GM19240 (cell line): ENCODE measurements around the gene ZNF544.
"Not testable (repeated sequence)": the region's sequence is repeated elsewhere in the genome, so short reads cannot be mapped to it uniquely, and the experiment has no call there.

Experiments used
- DNase-seq: peaks from one replicate; pipeline ENCODE4 v3.0.0; 2011; ENCODE audit warnings: low spot score; ENCODE audit not compliant: insufficient read length

The ZNF544 gene

DNA sequence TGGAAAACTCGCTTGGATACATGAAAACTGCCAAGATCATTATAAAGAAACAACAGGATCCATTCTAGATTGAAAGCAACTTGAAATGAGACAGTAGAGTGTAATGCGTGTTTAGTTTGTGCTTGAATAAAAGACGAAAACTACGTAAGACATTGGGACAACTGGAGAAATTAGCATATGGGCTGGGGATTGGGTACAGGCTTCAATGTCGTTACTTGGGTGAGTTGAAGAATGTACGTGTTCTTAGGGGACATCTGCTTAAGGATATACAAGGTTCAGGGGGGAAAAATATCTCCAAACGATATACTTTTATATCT lies 76.0 kb downstream of the ZNF544 start:
- DNase-seq = no peak

DNA sequence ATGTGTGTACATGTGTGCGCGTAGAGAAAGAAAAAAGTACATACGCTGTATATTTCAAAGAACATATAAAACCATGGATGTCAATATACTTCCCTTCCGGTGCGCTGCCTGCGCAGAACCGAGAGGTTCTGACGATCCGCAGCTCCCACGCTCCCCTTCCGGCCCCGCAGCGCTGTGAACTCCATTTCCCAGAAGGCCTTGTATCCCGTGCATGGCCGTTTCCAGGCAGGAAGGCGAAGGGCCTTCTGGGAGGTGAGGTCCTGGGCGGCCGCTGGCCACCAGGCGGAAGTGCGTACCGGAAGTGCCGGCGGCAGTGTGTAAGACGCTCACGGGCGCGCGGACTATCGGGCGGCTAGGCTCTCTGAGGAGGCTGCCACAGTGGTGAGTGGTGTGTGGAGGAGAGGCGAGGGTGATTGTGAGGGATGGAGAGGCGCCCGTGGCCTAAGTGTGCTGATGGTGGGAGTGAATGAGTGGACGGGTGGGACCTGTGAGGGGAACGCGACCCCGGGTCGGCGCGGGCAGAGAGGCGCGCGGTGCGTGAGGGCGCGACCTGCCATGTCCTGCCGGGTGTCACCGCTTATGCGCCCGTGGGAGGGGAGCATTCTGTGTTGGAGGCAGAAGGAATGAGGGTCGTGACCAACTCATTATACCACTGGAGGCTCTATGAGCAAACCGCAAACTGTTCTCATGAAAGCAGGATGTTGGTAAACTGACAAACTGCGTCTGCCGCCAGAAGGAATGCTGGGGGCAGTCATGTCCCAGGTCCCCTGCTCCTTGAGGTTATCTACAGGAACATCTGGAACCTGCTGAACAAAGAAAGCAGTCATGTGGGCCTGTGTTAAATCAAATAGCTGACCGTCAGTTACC lies 76.6 kb downstream of the ZNF544 start, which contains the start of gene ERVK3-1:
Gene ERVK3-1, plus strand, starts transcription at position 313 of the 867 bp plus-strand sequence. CDS start 6,792 bp downstream, outside the sequence.
- DNase-seq = peak; percentile 96

DNA sequence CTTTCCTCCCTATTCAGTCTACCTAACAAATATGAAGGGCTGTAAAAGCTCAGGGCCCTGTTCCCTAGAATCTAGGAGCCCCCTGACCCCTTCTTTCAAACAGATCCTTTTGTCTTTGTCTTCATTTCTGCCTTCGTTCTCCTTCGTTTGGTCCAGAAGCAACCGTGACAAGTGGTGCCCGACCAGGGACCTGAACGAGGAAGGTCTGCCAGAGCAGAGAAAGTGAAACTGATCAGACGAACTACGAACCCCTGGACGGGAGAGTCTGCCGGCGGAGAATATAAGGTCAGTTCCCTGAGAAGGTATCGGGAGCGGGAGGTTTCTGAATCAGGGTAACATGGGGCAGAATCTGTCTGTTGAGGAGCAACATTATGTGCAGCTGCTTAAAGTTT lies 77.2 kb downstream of the ZNF544 start:
- DNase-seq = no peak

DNA sequence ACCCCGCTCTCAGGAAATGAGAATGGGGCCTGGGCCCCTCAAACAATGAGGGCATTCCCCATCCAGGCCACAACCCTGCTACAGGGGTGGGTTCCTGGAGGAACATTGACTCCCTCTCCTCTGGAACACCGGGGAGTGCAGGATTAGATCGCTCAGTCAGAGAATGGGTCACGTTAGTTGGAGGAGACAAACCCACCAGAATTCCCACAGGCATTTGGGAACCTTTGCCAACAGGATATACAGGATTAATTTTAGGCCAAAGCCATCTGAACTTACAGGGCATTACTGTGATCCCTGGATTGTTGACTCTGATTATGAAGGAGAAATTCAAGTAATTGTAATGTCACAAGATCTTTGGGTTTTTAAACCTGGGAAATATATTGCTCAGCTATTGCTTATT lies 79.0 kb downstream of the ZNF544 start:
- DNase-seq = no peak

DNA sequence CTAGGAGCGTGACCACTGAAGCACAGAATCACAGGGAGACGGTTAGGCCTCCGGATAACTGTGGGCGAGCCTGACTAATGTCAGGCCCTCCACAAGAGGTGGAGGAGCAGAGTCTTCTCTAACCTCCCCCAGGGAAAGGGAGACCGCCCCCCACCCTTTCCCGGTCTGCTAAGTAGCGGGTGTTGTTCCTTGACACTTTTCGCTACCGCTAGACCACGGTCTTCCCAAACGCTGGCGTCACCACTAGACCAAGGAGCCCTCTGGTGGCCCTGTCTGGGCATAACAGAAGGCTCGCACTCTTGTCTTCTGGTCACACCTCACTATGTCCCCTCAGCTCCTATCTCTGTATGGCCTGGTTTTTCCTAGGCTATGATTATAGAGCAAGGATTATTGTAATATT lies 82.0 kb downstream of the ZNF544 start:
- DNase-seq = not testable (repeated sequence)

DNA sequence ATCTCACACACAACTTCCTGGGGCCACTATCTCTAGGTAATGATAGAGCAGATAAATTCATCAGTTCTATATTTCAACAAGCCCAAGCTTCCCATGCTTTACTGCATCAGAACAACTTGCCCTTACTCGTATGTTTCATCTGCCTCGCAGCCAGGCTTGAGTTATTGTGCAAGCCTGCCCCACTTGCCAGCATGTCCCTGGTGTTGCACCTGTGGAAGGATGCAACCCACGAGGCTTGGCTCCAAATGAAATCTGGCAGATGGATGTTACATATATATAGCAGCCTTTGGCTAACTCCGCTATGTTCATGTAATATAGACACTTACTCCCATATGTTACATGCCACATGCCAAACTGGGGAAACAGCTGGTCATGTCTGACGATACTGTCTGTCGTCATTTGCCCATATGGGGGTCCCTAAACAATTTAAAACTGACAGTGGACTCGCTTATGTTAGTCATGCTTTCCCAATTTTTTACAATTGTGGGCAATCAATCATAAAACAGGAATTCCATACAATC lies 82.7 kb downstream of the ZNF544 start:
- DNase-seq = no peak
